Ishikawa (cell line): Measurements from ENCODE around the gene PHF5A.

Experiments used
- CEBPB ChIP-seq: IDR thresholded peaks from 2 replicates; pipeline ENCODE4 v1.6.1; 2012
- CREB1 ChIP-seq: IDR thresholded peaks from 2 replicates; pipeline ENCODE4 v1.6.1; 2012; ENCODE audit warnings: low read depth
- EP300 ChIP-seq: IDR thresholded peaks from 2 replicates; pipeline ENCODE4 v1.6.1; 2012; ENCODE audit warnings: borderline replicate concordance
- FOXM1 ChIP-seq: IDR thresholded peaks from 2 replicates; pipeline ENCODE4 v1.6.1; 2012; ENCODE audit warnings: low read depth, borderline replicate concordance
- NFIC ChIP-seq: IDR thresholded peaks from 2 replicates; pipeline ENCODE4 v1.6.1; 2012
- RAD21 ChIP-seq: IDR thresholded peaks from 2 replicates; pipeline ENCODE4 v1.6.1; 2012; ENCODE audit warnings: low read depth
- TAF1 ChIP-seq: IDR thresholded peaks from 2 replicates; pipeline ENCODE4 v1.6.1; 2012; ENCODE audit warnings: low read depth, mild to moderate bottlenecking
- TEAD4 ChIP-seq: IDR thresholded peaks from 2 replicates; pipeline ENCODE4 v1.6.1; 2012
- ZBTB7A ChIP-seq: IDR thresholded peaks from 2 replicates; pipeline ENCODE4 v1.6.1; 2012; ENCODE audit warnings: low read depth
- TF ChIP-seq, protein P1 (sequence below): IDR thresholded peaks from 2 replicates; pipeline ENCODE4 v1.6.1; 2012; ENCODE audit warnings: low read depth, mild to moderate bottlenecking
- TF ChIP-seq, protein P2 (sequence below): IDR thresholded peaks from 2 replicates; pipeline ENCODE4 v1.6.1; 2012

GRCh38 chr22:41442240-41442792 lies 26.2 kb downstream of the PHF5A start:
- no peak for TF ChIP-seq EP300
- TF ChIP-seq, protein P1, sequence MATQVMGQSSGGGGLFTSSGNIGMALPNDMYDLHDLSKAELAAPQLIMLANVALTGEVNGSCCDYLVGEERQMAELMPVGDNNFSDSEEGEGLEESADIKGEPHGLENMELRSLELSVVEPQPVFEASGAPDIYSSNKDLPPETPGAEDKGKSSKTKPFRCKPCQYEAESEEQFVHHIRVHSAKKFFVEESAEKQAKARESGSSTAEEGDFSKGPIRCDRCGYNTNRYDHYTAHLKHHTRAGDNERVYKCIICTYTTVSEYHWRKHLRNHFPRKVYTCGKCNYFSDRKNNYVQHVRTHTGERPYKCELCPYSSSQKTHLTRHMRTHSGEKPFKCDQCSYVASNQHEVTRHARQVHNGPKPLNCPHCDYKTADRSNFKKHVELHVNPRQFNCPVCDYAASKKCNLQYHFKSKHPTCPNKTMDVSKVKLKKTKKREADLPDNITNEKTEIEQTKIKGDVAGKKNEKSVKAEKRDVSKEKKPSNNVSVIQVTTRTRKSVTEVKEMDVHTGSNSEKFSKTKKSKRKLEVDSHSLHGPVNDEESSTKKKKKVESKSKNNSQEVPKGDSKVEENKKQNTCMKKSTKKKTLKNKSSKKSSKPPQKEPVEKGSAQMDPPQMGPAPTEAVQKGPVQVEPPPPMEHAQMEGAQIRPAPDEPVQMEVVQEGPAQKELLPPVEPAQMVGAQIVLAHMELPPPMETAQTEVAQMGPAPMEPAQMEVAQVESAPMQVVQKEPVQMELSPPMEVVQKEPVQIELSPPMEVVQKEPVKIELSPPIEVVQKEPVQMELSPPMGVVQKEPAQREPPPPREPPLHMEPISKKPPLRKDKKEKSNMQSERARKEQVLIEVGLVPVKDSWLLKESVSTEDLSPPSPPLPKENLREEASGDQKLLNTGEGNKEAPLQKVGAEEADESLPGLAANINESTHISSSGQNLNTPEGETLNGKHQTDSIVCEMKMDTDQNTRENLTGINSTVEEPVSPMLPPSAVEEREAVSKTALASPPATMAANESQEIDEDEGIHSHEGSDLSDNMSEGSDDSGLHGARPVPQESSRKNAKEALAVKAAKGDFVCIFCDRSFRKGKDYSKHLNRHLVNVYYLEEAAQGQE = no peak
- no peak for TF ChIP-seq FOXM1
- no peak for TF ChIP-seq TAF1
- no peak for TF ChIP-seq RAD21
- no peak for TF ChIP-seq TEAD4
- TF ChIP-seq, protein P2, sequence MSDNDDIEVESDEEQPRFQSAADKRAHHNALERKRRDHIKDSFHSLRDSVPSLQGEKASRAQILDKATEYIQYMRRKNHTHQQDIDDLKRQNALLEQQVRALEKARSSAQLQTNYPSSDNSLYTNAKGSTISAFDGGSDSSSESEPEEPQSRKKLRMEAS = no peak
- no peak for TF ChIP-seq CREB1
- TF ChIP-seq NFIC = no peak
- TF ChIP-seq ZBTB7A = no peak
- no peak for TF ChIP-seq CEBPB
